Lower lobe of right lung (tissue), 2 donors: ENCODE results near the gene RGR. TPM values are rescaled to one million over a fixed set of nuclear protein-coding genes. Genes with fewer than 3 reads are reported as not detected.

Experiments used
- ATAC-seq, 2 donors: fragments of 200-7000 bp; cut with Tn5 transposase; one replicate each; pipeline ENCODE4 v1.9.1; 2020 to 2022; ENCODE audit warnings: mild to moderate bottlenecking in 2 of 2, moderate library complexity in 2 of 2
- DNase-seq: peaks from one replicate; pipeline ENCODE4 v3.0.0-alpha.2; 2020
- H3K27ac ChIP-seq: fragments of 200-600 bp; one replicate; pipeline ENCODE4 v1.8.0; 2022
- H3K27me3 ChIP-seq: fragments of 200-600 bp; one replicate; pipeline ENCODE4 v1.8.0; 2022; ENCODE audit warnings: low read depth
- H3K36me3 ChIP-seq: fragments of 200-600 bp; one replicate; pipeline ENCODE4 v1.8.0; 2022; ENCODE audit warnings: mild to moderate bottlenecking
- H3K4me1 ChIP-seq: fragments of 200-600 bp; one replicate; pipeline ENCODE4 v1.8.0; 2022
- H3K4me3 ChIP-seq: fragments of 200-600 bp; one replicate; pipeline ENCODE4 v1.8.0; 2022; ENCODE audit warnings: mild to moderate bottlenecking
- H3K9me3 ChIP-seq: fragments of 200-600 bp; one replicate; pipeline ENCODE4 v1.8.0; 2022
- intact Hi-C: fragments of 100-400 bp; cut with DNase I; formaldehyde crosslinking; loops from one replicate; pipeline ENCODE4 v1.11.0; 2022
- total RNA-seq: library from RNA; stranded (reverse); fragmentation: NEBNext Ultra II Directional; extraction: Animal tissue kit (Norgen Biotek cat#: 25700); gene quantifications from one replicate; pipeline ENCODE4 v1.2.1, GENCODE V29; 2021
- TF ChIP-seq, protein P1 (sequence below): fragments of 200-600 bp; IDR thresholded peaks from one replicate; pipeline ENCODE4 v1.8.0; 2022; ENCODE audit warnings: antibody characterized with exemption, mild to moderate bottlenecking
- donor health status: DM: no; HTN: yes; CAD: no; lungs with severe emphysema.

Gene RGR
- total RNA-seq, 1 donor from 2014 or later, result not detected

GRCh38 chr10:84286695-84287094 lies 41.8 kb downstream of the RGR start:
- ATAC-seq (no peak), DNase-seq (no peak)
- H3K4me1 ChIP-seq, result no peaks in the 10 kb centered on the region
- H3K27ac ChIP-seq, result no peak overlapping the region
- no peaks in the 10 kb centered on the region for H3K36me3 ChIP-seq
- H3K4me3 ChIP-seq, result no peak overlapping the region
- intact Hi-C loops, result no loop called here
- H3K9me3 ChIP-seq, result no peaks in the 10 kb centered on the region
- TF ChIP-seq, protein P1, sequence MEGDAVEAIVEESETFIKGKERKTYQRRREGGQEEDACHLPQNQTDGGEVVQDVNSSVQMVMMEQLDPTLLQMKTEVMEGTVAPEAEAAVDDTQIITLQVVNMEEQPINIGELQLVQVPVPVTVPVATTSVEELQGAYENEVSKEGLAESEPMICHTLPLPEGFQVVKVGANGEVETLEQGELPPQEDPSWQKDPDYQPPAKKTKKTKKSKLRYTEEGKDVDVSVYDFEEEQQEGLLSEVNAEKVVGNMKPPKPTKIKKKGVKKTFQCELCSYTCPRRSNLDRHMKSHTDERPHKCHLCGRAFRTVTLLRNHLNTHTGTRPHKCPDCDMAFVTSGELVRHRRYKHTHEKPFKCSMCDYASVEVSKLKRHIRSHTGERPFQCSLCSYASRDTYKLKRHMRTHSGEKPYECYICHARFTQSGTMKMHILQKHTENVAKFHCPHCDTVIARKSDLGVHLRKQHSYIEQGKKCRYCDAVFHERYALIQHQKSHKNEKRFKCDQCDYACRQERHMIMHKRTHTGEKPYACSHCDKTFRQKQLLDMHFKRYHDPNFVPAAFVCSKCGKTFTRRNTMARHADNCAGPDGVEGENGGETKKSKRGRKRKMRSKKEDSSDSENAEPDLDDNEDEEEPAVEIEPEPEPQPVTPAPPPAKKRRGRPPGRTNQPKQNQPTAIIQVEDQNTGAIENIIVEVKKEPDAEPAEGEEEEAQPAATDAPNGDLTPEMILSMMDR, result no peak
- H3K27me3 ChIP-seq, result no peaks in the 10 kb centered on the region

DNA sequence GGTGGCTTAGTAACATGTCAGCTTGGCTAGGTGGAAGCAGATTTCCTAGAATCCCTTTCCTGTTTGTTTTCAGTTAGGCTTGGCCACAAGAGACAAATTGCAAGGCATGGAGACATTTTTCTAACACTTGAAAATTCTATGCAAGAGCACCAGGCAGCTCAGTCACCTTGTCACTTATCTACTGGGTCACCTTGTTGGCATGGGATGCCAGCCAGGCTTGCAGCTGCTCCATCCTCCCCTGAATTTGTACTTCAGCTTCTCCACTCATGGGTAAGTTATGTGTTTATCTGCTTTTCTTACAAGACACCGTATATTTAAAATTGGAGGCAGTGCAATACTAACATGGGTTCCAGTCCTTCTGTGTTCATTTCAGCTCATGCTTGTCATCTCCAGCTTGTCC lies 43.3 kb downstream of the RGR start:
- TF ChIP-seq, protein P1, result no peak
- intact Hi-C loops, result no loop called here

GRCh38 chr10:84289521-84290200 lies 44.8 kb downstream of the RGR start:
- Histone ChIP-seq H3K4me3 (no peak overlapping the region), H3K36me3 (no peaks in the 10 kb centered on the region), H3K9me3 (no peaks in the 10 kb centered on the region), H3K4me1 (no peaks in the 10 kb centered on the region), H3K27me3 (no peaks in the 10 kb centered on the region), H3K27ac (no peak overlapping the region)
- TF ChIP-seq, protein P1, result no peak
- ATAC-seq, result no peak
- DNase-seq, result no peak
- intact Hi-C loops, result no loop called here

More for the DNA sequence above, 43.3 kb downstream of the RGR start:
- ATAC-seq, result no peak
- H3K9me3 ChIP-seq, result no peaks in the 10 kb centered on the region
- H3K4me1 ChIP-seq, result no peaks in the 10 kb centered on the region
- H3K36me3 ChIP-seq, result no peaks in the 10 kb centered on the region
- H3K27me3 ChIP-seq, result no peaks in the 10 kb centered on the region
- no peak overlapping the region for H3K4me3 ChIP-seq
- no peak for DNase-seq
- H3K27ac ChIP-seq, result no peak overlapping the region

GRCh38 chr10:84290235-84290634 lies 45.4 kb downstream of the RGR start:
- TF ChIP-seq, protein P1, result no peak
- H3K9me3 ChIP-seq, result no peaks in the 10 kb centered on the region
- H3K4me1 ChIP-seq, result no peaks in the 10 kb centered on the region
- intact Hi-C loops, result no loop called here
- DNase-seq (no peak), ATAC-seq (no peak)
- no peak overlapping the region for H3K4me3 ChIP-seq
- no peaks in the 10 kb centered on the region for H3K27me3 ChIP-seq
- no peaks in the 10 kb centered on the region for H3K36me3 ChIP-seq
- H3K27ac ChIP-seq, result no peak overlapping the region

- Histone ChIP-seq H3K4me3 (no peak overlapping the region), H3K9me3 (no peaks in the 10 kb centered on the region), H3K36me3 (no peaks in the 10 kb centered on the region), H3K27me3 (no peaks in the 10 kb centered on the region), H3K4me1 (peaks cover 3% of the 10 kb centered on the region), H3K27ac (no peak overlapping the region)
- ATAC-seq, result peak in 1 of 2 donors; percentile 32
- intact Hi-C loops, result no loop called here
- DNase-seq, result no peak
- TF ChIP-seq, protein P1, result no peak
These were observed 46.5 kb downstream of the RGR start for GRCh38 chr10:84291384-84291783.
